SK-N-DZ (cell line): ENCODE results near the gene PRDM16.
A peak's percentile ranks its signal among the peaks of the same experiment; 100 is the strongest.

ENCODE experiments used
- DNase-seq: peaks from one replicate; pipeline ENCODE4 v3.0.0-alpha.2; 2015; ENCODE audit warnings: low spot score

PRDM16 gene

GRCh38 chr1:3122311-3122710 lies 53.3 kb downstream of the PRDM16 start:
- DNase-seq, result no peak

GRCh38 chr1:3124246-3124645 lies 55.2 kb downstream of the PRDM16 start:
- DNase-seq, result no peak

- DNase-seq, result no peak
These were observed 56.1 kb downstream of the PRDM16 start for GRCh38 chr1:3125078-3125477.

GRCh38 chr1:3125546-3126368 lies 56.8 kb downstream of the PRDM16 start:
- DNase-seq, result no peak

DNA sequence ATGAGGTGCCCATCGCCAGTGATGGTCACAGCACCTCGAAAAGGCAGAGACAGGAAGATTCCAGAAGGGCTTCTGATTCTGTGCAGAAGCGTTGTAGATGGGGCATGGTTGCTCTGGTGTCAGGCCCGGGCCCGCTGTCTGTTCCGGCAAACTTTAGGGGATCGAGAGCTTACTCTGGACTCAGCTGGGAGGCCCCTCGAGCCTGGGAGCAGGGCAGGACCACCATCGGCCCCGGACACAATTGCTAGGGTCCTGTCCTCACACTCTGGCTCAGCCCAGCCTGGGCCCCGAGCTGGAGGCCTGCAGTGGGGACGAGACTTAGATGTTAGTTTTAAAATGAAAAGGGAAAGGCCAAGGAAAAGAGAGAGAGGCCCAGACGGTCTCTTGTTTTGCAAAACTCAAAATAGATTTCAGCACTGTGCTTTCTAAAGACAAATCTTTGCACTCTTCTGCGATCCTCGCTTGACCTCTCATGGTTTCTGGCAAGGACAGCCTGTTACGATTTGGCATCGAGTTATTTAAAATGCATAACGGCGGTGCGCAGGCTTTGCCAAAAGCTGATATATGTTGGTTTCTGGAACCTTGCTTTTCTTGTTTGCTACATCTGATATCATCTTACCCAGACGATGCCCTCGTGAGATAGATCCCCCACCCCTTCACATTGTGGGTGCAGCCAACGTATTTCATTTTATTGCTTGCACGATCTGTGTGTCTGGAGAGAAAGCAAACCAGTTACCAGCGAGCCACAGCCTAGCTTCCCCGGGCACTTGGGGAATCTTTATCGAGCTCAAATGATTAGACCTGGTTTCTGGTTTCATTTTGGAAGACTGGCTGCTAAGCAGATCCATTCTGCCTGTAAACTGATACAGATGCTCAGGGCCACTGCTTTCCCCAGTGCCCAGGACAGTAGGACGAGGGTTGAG lies 58.0 kb downstream of the PRDM16 start:
- DNase-seq, result no peak

DNA sequence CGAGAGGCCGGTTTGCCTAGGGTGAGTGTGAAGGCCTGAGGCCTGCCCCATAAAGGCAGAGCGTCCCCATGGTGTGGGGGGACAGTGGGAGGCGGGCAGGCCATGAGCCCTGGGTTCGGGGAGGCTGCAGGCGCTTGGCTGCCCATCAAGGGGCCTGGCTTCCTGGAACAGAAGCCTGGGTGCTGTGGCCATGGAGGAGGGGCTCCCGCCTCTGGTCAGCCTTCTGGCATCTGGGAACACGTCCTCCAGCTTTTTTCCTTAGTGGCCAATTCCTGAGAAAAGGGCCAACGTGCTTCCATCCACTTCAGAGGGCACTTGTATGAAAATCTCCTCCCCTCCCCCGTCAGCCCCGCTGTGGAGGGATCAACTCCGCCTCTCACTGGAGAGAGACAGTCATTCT lies 58.7 kb downstream of the PRDM16 start:
- no peak for DNase-seq

- no peak for DNase-seq
These were observed 59.6 kb downstream of the PRDM16 start for GRCh38 chr1:3128431-3129132.

GRCh38 chr1:3129133-3129490 lies 60.1 kb downstream of the PRDM16 start:
- DNase-seq, result no peak

- no peak for DNase-seq
These were observed 61.3 kb downstream of the PRDM16 start for GRCh38 chr1:3130268-3130667.

DNA sequence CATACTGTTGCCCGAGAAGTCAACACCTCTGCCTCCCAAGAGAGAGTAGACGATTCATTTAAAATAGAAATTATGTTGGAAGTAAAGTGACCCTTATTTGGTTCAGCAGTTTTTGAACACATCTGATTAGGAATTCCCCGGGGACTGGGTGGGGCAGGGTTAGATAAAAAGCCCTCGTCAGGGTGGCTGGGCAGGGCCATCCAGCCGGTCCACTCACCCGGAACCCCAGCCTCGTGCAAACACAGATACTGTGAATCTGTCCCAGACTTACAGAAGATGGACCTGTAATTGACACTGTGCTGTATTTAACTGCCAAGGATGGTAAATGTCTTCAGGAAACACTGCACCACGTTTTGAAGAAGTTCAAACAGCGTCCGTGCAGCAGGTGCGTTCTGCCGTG lies 63.7 kb downstream of the PRDM16 start:
- DNase-seq, result no peak

- DNase-seq, result no peak
These were observed 64.7 kb downstream of the PRDM16 start for GRCh38 chr1:3133686-3134085.

GRCh38 chr1:3134381-3135072 lies 65.5 kb downstream of the PRDM16 start:
- no peak for DNase-seq

- no peak for DNase-seq
These were observed 66.2 kb downstream of the PRDM16 start for GRCh38 chr1:3135073-3135702.

GRCh38 chr1:3135744-3136455 lies 66.9 kb downstream of the PRDM16 start:
- DNase-seq, result no peak

DNA sequence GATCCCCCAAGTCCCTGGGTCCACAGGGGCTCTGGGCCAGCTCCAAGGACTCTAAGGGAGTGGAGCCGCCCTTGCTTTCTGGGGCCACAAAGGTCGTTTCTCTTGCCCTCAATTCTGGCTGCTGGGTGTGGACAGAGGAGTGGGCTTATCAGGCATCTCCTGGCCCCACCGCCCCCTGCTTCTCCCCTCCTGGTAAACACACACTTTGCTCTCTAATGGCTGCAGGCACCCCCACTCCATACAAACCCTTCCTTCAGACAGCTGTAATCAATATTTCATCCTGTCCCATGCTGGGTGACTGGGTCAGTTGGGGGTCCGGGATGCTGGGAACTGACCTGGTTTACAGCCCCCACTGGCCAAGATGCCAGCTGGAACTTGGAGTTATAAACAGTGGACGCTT lies 67.5 kb downstream of the PRDM16 start:
- DNase-seq, result no peak

GRCh38 chr1:3137111-3138100 lies 68.4 kb downstream of the PRDM16 start:
- no peak for DNase-seq

DNA sequence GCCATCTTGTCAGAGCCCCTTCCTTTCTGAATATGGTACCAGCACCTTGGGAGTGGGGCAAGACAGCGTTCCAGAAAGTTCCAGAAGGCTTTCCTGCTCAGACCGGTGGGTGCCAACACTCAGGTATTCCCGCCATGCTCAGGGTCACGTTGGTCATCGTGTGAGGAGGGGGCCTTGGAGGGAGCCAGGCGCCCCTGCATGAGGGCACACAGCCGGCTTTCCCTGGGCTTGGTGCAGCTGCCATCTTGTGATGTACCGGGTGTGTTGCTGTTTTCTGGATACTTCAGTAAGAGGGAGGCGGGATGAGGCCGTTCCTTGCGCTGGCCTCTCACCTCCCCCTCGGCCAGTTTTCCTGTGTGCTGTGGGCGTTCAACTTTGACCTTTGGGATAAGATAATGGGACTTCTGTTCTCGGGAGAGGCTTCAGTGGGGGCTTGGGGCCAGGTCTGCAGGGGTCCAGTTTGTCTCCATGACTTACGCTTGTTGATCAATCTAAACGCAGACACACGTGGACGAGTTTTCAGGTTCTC lies 69.7 kb downstream of the PRDM16 start:
- DNase-seq, result no peak

DNA sequence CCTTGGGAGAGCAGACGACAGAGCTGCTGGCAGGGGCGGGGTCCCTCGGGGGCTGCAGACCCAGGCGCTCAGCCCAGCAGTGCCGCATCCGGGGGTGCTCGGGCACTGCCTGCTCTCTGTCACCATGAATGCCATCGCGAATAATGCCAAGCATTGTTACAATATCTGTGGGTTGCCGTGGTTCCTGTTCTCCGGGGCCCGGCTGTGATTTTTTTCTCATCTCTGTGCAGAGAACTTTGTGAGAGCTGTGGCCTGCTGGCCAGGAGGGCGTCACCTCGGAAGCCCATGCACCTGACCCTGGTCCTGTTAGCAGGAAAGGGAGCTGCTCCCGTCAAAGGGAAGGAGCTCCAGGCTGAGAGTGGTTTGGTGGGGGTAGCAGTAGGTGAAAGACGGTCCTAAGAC lies 70.4 kb downstream of the PRDM16 start:
- no peak for DNase-seq

DNA sequence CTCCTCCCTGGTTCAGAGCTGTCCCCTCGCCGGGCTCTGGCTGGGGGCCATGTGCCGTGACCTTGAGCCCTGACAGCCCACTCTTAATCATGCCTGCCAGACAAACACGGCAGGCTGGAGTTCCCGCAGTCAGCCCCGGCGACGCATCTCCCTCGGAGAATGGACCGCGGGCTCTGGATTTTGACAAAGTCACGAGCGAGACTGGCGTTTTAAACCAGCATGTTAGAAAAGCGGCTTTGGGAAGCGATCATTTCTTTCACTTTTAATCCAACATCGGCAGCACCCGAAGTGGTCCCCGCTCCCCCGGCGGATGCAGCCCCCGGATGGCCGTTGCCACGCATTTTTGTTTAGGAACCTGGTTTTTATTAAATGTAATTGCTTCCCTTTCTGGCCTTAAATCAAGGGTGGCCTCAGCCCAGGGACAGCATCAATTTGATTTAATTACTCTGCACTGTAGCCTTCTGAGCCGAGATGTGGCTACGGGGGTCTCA lies 70.9 kb downstream of the PRDM16 start:
- peak; percentile 1 for DNase-seq
